SK-N-SH treated with all-trans-retinoic acid at 6 μM for 48 hours (cell line): ENCODE data around the gene LAMP5.
A peak's percentile ranks its signal among the peaks of the same experiment; 100 is the strongest.

Source experiments
- ATAC-seq: fragments of 200-7000 bp; cut with Tn5 transposase; 3 replicates; pipeline ENCODE4 v1.9.1; 2020; ENCODE audit warnings: mild to moderate bottlenecking, moderate library complexity
- BACH2 ChIP-seq: fragments of 250-450 bp; sonication (Bioruptor Pico); IDR thresholded peaks from 2 replicates; pipeline ENCODE4 v1.9.0; 2021; ENCODE audit warnings: mild to moderate bottlenecking, borderline replicate concordance
- CREB5 ChIP-seq: fragments of 250-450 bp; sonication (Bioruptor Pico); IDR thresholded peaks from 2 replicates; pipeline ENCODE4 v1.5.1; 2020; ENCODE audit warnings: low read depth, mild to moderate bottlenecking, moderate library complexity
- CSDC2 ChIP-seq: fragments of 250-450 bp; sonication (Bioruptor Pico); IDR thresholded peaks from 2 replicates; pipeline ENCODE4 v1.5.0; 2020; ENCODE audit warnings: mild to moderate bottlenecking, moderate library complexity
- CSRNP3 ChIP-seq: fragments of 250-450 bp; sonication (Bioruptor Pico); IDR thresholded peaks from 2 replicates; pipeline ENCODE4 v1.5.1; 2021; ENCODE audit warnings: mild to moderate bottlenecking, moderate library complexity
- ESRRG ChIP-seq: fragments of 250-450 bp; sonication (Bioruptor Pico); IDR thresholded peaks from 2 replicates; pipeline ENCODE4 v1.6.1; 2021; ENCODE audit warnings: mild to moderate bottlenecking
- GLIS3 ChIP-seq: fragments of 250-450 bp; sonication (Bioruptor Pico); IDR thresholded peaks from 2 replicates; pipeline ENCODE4 v1.5.0; 2020; ENCODE audit warnings: mild to moderate bottlenecking, moderate library complexity
- ISL1 ChIP-seq: fragments of 250-450 bp; sonication (Bioruptor Pico); IDR thresholded peaks from 2 replicates; pipeline ENCODE4 v2.1.2; 2022; ENCODE audit warnings: mild to moderate bottlenecking, moderate library complexity
- OSR1 ChIP-seq: fragments of 250-450 bp; sonication (Bioruptor Pico); IDR thresholded peaks from 2 replicates; pipeline ENCODE4 v1.8.0; 2022; ENCODE audit warnings: moderate library complexity, mild to moderate bottlenecking, inconsistent platforms
- PATZ1 ChIP-seq: fragments of 250-450 bp; sonication (Bioruptor Pico); IDR thresholded peaks from 2 replicates; pipeline ENCODE4 v1.8.0; 2020; ENCODE audit warnings: mild to moderate bottlenecking, moderate library complexity, borderline replicate concordance
- PPARA ChIP-seq: fragments of 250-450 bp; sonication (Bioruptor Pico); IDR thresholded peaks from 2 replicates; pipeline ENCODE4 v1.5.0; 2020; ENCODE audit warnings: mild to moderate bottlenecking, borderline replicate concordance
- SNAI2 ChIP-seq: fragments of 250-450 bp; sonication (Bioruptor Pico); IDR thresholded peaks from 2 replicates; pipeline ENCODE4 v1.5.0; 2020; ENCODE audit warnings: mild to moderate bottlenecking, moderate library complexity
- TCF4 ChIP-seq: fragments of 250-450 bp; sonication (Bioruptor Pico); IDR thresholded peaks from 2 replicates; pipeline ENCODE4 v1.8.0; 2021; ENCODE audit warnings: mild to moderate bottlenecking, moderate library complexity, borderline replicate concordance
- TOX ChIP-seq: fragments of 250-450 bp; sonication (Bioruptor Pico); IDR thresholded peaks from 2 replicates; pipeline ENCODE4 v1.8.0; 2021; ENCODE audit warnings: mild to moderate bottlenecking, moderate library complexity, borderline replicate concordance
- TSHZ2 ChIP-seq: fragments of 250-450 bp; sonication (Bioruptor Pico); IDR thresholded peaks from 2 replicates; pipeline ENCODE4 v1.5.0; 2020; ENCODE audit warnings: mild to moderate bottlenecking, moderate library complexity
- ZC3H10 ChIP-seq: fragments of 250-450 bp; sonication (Bioruptor Pico); IDR thresholded peaks from 2 replicates; pipeline ENCODE4 v1.5.1; 2021; ENCODE audit warnings: mild to moderate bottlenecking, moderate library complexity
- ZFP3 ChIP-seq: fragments of 250-450 bp; sonication (Bioruptor Pico); IDR thresholded peaks from 2 replicates; pipeline ENCODE4 v1.5.0; 2020; ENCODE audit warnings: mild to moderate bottlenecking, moderate library complexity
- ZFP30 ChIP-seq: fragments of 450-650 bp; formaldehyde crosslinking; IDR thresholded peaks from 2 replicates; pipeline ENCODE4 v1.5.0; 2022; ENCODE audit warnings: mild to moderate bottlenecking, moderate library complexity
- ZNF565 ChIP-seq: fragments of 450-650 bp; formaldehyde crosslinking; conservative IDR thresholded peaks from 2 replicates; pipeline ENCODE4 v1.5.0; 2020; ENCODE audit warnings: low read depth, mild to moderate bottlenecking, moderate library complexity
- ZNF8 ChIP-seq: fragments of 450-650 bp; formaldehyde crosslinking; IDR thresholded peaks from 2 replicates; pipeline ENCODE4 v1.5.0; 2020; ENCODE audit warnings: mild to moderate bottlenecking, moderate library complexity

Gene LAMP5

GRCh38 chr20:9531581-9531980 is 17.2 kb downstream of the LAMP5 start (continued):
- TF ChIP-seq CREB5 (CRISPR knock-in tag) (no peak), GLIS3 (CRISPR knock-in tag) (no peak), ZNF565 (CRISPR knock-in tag) (no peak), BACH2 (CRISPR knock-in tag) (no peak), ZNF8 (CRISPR knock-in tag) (no peak), TCF4 (no peak)

- TF ChIP-seq TOX (CRISPR knock-in tag) (no peak), CSRNP3 (CRISPR knock-in tag) (peak; percentile 10; the same call in 1 of the 2 replicates), PATZ1 (CRISPR knock-in tag) (no peak), ZNF8 (CRISPR knock-in tag) (peak; percentile 40), CSDC2 (CRISPR knock-in tag) (no peak), ZFP30 (CRISPR knock-in tag) (no peak), TCF4 (peak; percentile 96), GLIS3 (CRISPR knock-in tag) (0 out of 2 replicates have a peak, but pooled peaks have one; percentile 46), PPARA (peak; percentile 39; the same call in 1 of the 2 replicates), ISL1 (CRISPR knock-in tag) (peak; percentile 43; the same call in 1 of the 2 replicates), ZNF565 (CRISPR knock-in tag) (no peak), TSHZ2 (CRISPR knock-in tag) (peak; percentile 94)
- ATAC-seq = peak; percentile 83
Measured at GRCh38 chr20:9532069-9532838, 17.9 kb downstream of the LAMP5 start.

GRCh38 chr20:9534025-9534424 is 19.6 kb downstream of the LAMP5 start:
- no peak for ATAC-seq
- TF ChIP-seq TOX (CRISPR knock-in tag) (no peak), ZC3H10 (CRISPR knock-in tag) (no peak), TCF4 (no peak), BACH2 (CRISPR knock-in tag) (no peak), CSDC2 (CRISPR knock-in tag) (no peak), ZFP3 (CRISPR knock-in tag) (no peak), GLIS3 (CRISPR knock-in tag) (no peak), PPARA (no peak), ZNF8 (CRISPR knock-in tag) (no peak), ESRRG (no peak)

- no peak for ATAC-seq
- TF ChIP-seq ZC3H10 (CRISPR knock-in tag) (no peak), OSR1 (CRISPR knock-in tag) (no peak), CSRNP3 (CRISPR knock-in tag) (no peak), ZNF8 (CRISPR knock-in tag) (no peak), ESRRG (no peak), TOX (CRISPR knock-in tag) (no peak), PATZ1 (CRISPR knock-in tag) (no peak), GLIS3 (CRISPR knock-in tag) (no peak), ZFP30 (CRISPR knock-in tag) (no peak), TCF4 (no peak), SNAI2 (CRISPR knock-in tag) (no peak), TSHZ2 (CRISPR knock-in tag) (no peak), ZFP3 (CRISPR knock-in tag) (no peak)
Measured at GRCh38 chr20:9535449-9535848, 21.1 kb downstream of the LAMP5 start.
